WTC11 (cell line): ENCODE data around the gene RDH11. TPM values are rescaled to one million over a fixed set of nuclear protein-coding genes. Genes with fewer than 3 reads are reported as not detected.

Source experiments
- ATAC-seq: fragments of 200-7000 bp; cut with Tn5 transposase; 2 replicates; pipeline ENCODE4 v1.10.0; 2021; ENCODE audit warnings: mild to moderate bottlenecking, moderate library complexity
- CTCF ChIA-PET: fragments of 300-600 bp; sonication (Branson Sonifier 250); formaldehyde crosslinking; loops from one replicate; lab custom pipeline; 2021; ENCODE audit warnings: antibody characterized with exemption; lab: Charles Lee
- POLR2A ChIA-PET: fragments of 350-600 bp; sonication (Branson Sonifier 250); formaldehyde crosslinking; loops from one replicate; lab custom pipeline; 2021; ENCODE audit warnings: antibody characterized with exemption; lab: Charles Lee
- DNase-seq: peaks from one replicate; pipeline ENCODE4 v3.0.0; 2021; ENCODE audit warnings: low spot score
- H3K27ac Mint-ChIP-seq: 2 replicates; pipeline ENCODE4 v1.8.0; 2021; ENCODE audit warnings: mixed read lengths
- H3K27me3 Mint-ChIP-seq: 2 replicates; pipeline ENCODE4 v1.8.0; 2021; ENCODE audit warnings: low read depth, mild to moderate bottlenecking, moderate library complexity, mixed read lengths
- H3K36me3 Mint-ChIP-seq: 2 replicates; pipeline ENCODE4 v1.8.0; 2021; ENCODE audit warnings: mixed read lengths
- H3K4me1 Mint-ChIP-seq: 2 replicates; pipeline ENCODE4 v1.8.0; 2022; ENCODE audit warnings: mixed read lengths
- H3K4me3 Mint-ChIP-seq: 2 replicates; pipeline ENCODE4 v1.8.0; 2021; ENCODE audit warnings: mild to moderate bottlenecking, moderate library complexity, mixed read lengths
- H3K9me3 Mint-ChIP-seq: 2 replicates; pipeline ENCODE4 v1.8.0; 2021; ENCODE audit warnings: mixed read lengths
- CBFB ChIP-seq: sonication (generic); formaldehyde crosslinking; IDR thresholded peaks from 2 replicates; pipeline ENCODE4 v1.8.1; 2022; ENCODE audit warnings: mild to moderate bottlenecking, low read depth, missing genetic modification reagents
- FOXP1 ChIP-seq: sonication (generic); formaldehyde crosslinking; IDR thresholded peaks from 2 replicates; pipeline ENCODE4 v1.8.0; 2022; ENCODE audit warnings: missing genetic modification reagents, mild to moderate bottlenecking, moderate library complexity, borderline replicate concordance
- GABPB1 ChIP-seq: sonication (generic); formaldehyde crosslinking; IDR thresholded peaks from 2 replicates; pipeline ENCODE4 v1.8.1; 2023; ENCODE audit warnings: mild to moderate bottlenecking, missing genetic modification reagents
- KAT7 ChIP-seq: sonication (generic); formaldehyde crosslinking; IDR thresholded peaks from 2 replicates; pipeline ENCODE4 v1.8.1; 2023; ENCODE audit warnings: missing genetic modification reagents, mild to moderate bottlenecking, borderline replicate concordance
- RELA ChIP-seq: sonication (generic); formaldehyde crosslinking; IDR thresholded peaks from 2 replicates; pipeline ENCODE4 v1.8.1; 2022; ENCODE audit warnings: missing genetic modification reagents, mild to moderate bottlenecking, borderline replicate concordance
- SOX15 ChIP-seq: fragments of 250-450 bp; sonication (Bioruptor Pico); IDR thresholded peaks from 2 replicates; pipeline ENCODE4 v1.9.0; 2021; ENCODE audit warnings: mild to moderate bottlenecking
- TCF7 ChIP-seq: sonication (generic); formaldehyde crosslinking; IDR thresholded peaks from 2 replicates; pipeline ENCODE4 v1.8.0; 2022; ENCODE audit warnings: mild to moderate bottlenecking, low read depth, missing genetic modification reagents, moderate library complexity
- TEAD4 ChIP-seq: sonication (generic); formaldehyde crosslinking; IDR thresholded peaks from 2 replicates; pipeline ENCODE4 v1.8.0; 2022; ENCODE audit warnings: mild to moderate bottlenecking, missing genetic modification reagents
- ZBTB21 ChIP-seq: sonication (generic); formaldehyde crosslinking; IDR thresholded peaks from 2 replicates; pipeline ENCODE4 v1.8.1; 2023; ENCODE audit warnings: mild to moderate bottlenecking, missing genetic modification reagents, borderline replicate concordance
- ZNF416 ChIP-seq: fragments of 250-450 bp; sonication (Bioruptor Pico); IDR thresholded peaks from 2 replicates; pipeline ENCODE4 v1.9.0; 2021; ENCODE audit warnings: mild to moderate bottlenecking, inconsistent platforms
- total RNA-seq: library from RNA; stranded (reverse); gene quantifications from 3 replicates; pipeline ENCODE4 v1.2.3, GENCODE V29; 2021
- TF ChIP-seq, protein P1 (sequence below): sonication (generic); formaldehyde crosslinking; IDR thresholded peaks from 2 replicates; pipeline ENCODE4 v1.8.0; 2023; ENCODE audit warnings: mild to moderate bottlenecking, missing genetic modification reagents
- TF ChIP-seq, protein P2 (sequence below): sonication (generic); formaldehyde crosslinking; IDR thresholded peaks from 2 replicates; pipeline ENCODE4 v1.8.1; 2023; ENCODE audit warnings: mild to moderate bottlenecking, missing genetic modification reagents, borderline replicate concordance
- TF ChIP-seq, protein P3 (sequence below): sonication (generic); formaldehyde crosslinking; conservative IDR thresholded peaks from 2 replicates; pipeline ENCODE4 v1.8.1; 2022; ENCODE audit warnings: mild to moderate bottlenecking, missing genetic modification reagents
- TF ChIP-seq, protein P4 (sequence below): sonication (generic); formaldehyde crosslinking; IDR thresholded peaks from 2 replicates; pipeline ENCODE4 v1.8.1; 2023; ENCODE audit warnings: mild to moderate bottlenecking, missing genetic modification reagents

The RDH11 gene
- total RNA-seq, 1 experiment from 2014 or later = 103 TPM

DNA sequence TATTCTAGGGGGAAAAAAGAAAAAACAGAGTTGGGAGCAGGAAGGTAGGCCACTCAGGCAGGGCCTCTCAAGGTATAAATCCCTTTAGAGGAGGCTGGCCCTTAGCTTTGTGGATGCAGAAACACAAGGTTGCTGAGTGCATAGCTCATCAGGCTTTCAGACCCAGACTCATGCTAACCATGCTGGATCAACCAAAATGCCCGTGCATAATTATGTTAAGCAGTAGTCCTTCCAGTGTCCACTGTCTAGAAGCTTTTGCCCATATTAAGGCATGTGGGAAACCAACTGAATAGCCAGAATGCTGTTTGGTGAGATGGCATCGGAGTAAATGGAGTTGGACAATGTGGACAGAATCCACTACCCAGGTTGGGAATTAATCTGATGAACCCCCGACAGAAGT lies 56.9 kb downstream of the RDH11 start:
- TF ChIP-seq ZNF416 (CRISPR knock-in tag) = no peak
- TF ChIP-seq SOX15 (CRISPR knock-in tag) = no peak
- no peak for TF ChIP-seq RELA (CRISPR knock-in tag)
- TF ChIP-seq, protein P1, sequence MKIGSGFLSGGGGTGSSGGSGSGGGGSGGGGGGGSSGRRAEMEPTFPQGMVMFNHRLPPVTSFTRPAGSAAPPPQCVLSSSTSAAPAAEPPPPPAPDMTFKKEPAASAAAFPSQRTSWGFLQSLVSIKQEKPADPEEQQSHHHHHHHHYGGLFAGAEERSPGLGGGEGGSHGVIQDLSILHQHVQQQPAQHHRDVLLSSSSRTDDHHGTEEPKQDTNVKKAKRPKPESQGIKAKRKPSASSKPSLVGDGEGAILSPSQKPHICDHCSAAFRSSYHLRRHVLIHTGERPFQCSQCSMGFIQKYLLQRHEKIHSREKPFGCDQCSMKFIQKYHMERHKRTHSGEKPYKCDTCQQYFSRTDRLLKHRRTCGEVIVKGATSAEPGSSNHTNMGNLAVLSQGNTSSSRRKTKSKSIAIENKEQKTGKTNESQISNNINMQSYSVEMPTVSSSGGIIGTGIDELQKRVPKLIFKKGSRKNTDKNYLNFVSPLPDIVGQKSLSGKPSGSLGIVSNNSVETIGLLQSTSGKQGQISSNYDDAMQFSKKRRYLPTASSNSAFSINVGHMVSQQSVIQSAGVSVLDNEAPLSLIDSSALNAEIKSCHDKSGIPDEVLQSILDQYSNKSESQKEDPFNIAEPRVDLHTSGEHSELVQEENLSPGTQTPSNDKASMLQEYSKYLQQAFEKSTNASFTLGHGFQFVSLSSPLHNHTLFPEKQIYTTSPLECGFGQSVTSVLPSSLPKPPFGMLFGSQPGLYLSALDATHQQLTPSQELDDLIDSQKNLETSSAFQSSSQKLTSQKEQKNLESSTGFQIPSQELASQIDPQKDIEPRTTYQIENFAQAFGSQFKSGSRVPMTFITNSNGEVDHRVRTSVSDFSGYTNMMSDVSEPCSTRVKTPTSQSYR (CRISPR knock-in tag) = no peak
- TF ChIP-seq ZBTB21 (CRISPR knock-in tag) = no peak
- TF ChIP-seq, protein P2, sequence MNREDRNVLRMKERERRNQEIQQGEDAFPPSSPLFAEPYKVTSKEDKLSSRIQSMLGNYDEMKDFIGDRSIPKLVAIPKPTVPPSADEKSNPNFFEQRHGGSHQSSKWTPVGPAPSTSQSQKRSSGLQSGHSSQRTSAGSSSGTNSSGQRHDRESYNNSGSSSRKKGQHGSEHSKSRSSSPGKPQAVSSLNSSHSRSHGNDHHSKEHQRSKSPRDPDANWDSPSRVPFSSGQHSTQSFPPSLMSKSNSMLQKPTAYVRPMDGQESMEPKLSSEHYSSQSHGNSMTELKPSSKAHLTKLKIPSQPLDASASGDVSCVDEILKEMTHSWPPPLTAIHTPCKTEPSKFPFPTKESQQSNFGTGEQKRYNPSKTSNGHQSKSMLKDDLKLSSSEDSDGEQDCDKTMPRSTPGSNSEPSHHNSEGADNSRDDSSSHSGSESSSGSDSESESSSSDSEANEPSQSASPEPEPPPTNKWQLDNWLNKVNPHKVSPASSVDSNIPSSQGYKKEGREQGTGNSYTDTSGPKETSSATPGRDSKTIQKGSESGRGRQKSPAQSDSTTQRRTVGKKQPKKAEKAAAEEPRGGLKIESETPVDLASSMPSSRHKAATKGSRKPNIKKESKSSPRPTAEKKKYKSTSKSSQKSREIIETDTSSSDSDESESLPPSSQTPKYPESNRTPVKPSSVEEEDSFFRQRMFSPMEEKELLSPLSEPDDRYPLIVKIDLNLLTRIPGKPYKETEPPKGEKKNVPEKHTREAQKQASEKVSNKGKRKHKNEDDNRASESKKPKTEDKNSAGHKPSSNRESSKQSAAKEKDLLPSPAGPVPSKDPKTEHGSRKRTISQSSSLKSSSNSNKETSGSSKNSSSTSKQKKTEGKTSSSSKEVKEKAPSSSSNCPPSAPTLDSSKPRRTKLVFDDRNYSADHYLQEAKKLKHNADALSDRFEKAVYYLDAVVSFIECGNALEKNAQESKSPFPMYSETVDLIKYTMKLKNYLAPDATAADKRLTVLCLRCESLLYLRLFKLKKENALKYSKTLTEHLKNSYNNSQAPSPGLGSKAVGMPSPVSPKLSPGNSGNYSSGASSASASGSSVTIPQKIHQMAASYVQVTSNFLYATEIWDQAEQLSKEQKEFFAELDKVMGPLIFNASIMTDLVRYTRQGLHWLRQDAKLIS (CRISPR knock-in tag) = no peak
- TF ChIP-seq CBFB (CRISPR knock-in tag) = no peak
- TF ChIP-seq, protein P3, sequence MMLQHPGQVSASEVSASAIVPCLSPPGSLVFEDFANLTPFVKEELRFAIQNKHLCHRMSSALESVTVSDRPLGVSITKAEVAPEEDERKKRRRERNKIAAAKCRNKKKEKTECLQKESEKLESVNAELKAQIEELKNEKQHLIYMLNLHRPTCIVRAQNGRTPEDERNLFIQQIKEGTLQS (CRISPR knock-in tag) = no peak
- TF ChIP-seq GABPB1 (CRISPR knock-in tag) = no peak
- TF ChIP-seq FOXP1 (CRISPR knock-in tag) = no peak
- TF ChIP-seq TEAD4 (CRISPR knock-in tag) = no peak
- no peak for TF ChIP-seq KAT7
- TF ChIP-seq TCF7 (CRISPR knock-in tag) = no peak
- TF ChIP-seq, all 79 proteins: peak for 0
- Mint-ChIP-seq H3K9me3 (no peaks in the 10 kb centered on the region), H3K27me3 (no peaks in the 10 kb centered on the region), H3K36me3 (no peaks in the 10 kb centered on the region), H3K4me1 (no peaks in the 10 kb centered on the region), H3K4me3 (no peak overlapping the region), H3K27ac (no peak overlapping the region)
- POLR2A ChIA-PET = no interaction called here
- DNase-seq (no peak), ATAC-seq (no peak)
- CTCF ChIA-PET = interaction anchor here (1.2 kb wide), 1 partner anchor 28 kb away, joined by 3 read pairs; no protein-coding TSS in a partner anchor

DNA sequence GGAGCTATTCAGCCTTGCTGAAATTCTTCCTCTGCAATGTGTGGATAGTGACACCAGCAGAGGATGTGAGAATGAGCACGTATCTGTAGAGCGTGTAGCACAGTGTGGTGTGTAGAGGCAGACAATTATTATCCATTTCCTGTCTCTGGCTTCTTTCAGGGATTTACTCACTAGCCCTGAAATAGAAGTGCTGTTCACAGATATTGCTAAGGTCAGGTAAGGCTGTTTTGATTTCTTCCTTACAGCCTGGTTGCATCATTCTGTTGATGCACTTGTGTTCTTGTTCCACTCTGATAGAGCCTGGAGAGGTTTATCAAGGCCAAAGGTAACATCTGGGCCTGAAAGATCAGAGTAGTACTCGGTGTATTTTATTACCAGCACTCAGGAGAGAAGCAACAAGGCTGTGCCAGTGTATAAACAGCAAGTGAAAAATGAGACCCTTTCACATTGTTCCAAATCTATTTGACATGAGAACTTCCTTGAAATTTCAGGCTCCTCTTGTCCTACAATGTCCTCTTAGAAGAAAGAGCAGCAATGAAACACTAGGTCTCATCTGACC lies 59.1 kb downstream of the RDH11 start:
- no peaks in the 10 kb centered on the region for H3K4me1 Mint-ChIP-seq
- CTCF ChIA-PET = interaction anchor here (1.0 to 1.4 kb wide), 4 partner anchors 18 to 209 kb away, joined by 3 to 4 read pairs (median 4); partner anchors contain the start of gene PIGH
- H3K36me3 Mint-ChIP-seq = peaks cover 5% of the 10 kb centered on the region
- ATAC-seq = no peak
- H3K27ac Mint-ChIP-seq = no peak overlapping the region
- no peak overlapping the region for H3K4me3 Mint-ChIP-seq
- TF ChIP-seq GABPB1 (CRISPR knock-in tag) = peak; percentile 76
- TF ChIP-seq, protein P4, sequence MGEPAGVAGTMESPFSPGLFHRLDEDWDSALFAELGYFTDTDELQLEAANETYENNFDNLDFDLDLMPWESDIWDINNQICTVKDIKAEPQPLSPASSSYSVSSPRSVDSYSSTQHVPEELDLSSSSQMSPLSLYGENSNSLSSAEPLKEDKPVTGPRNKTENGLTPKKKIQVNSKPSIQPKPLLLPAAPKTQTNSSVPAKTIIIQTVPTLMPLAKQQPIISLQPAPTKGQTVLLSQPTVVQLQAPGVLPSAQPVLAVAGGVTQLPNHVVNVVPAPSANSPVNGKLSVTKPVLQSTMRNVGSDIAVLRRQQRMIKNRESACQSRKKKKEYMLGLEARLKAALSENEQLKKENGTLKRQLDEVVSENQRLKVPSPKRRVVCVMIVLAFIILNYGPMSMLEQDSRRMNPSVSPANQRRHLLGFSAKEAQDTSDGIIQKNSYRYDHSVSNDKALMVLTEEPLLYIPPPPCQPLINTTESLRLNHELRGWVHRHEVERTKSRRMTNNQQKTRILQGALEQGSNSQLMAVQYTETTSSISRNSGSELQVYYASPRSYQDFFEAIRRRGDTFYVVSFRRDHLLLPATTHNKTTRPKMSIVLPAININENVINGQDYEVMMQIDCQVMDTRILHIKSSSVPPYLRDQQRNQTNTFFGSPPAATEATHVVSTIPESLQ = no peak
- TF ChIP-seq, all 79 proteins: peak for 1
- Mint-ChIP-seq H3K9me3 (no peaks in the 10 kb centered on the region; the same call in 1 of the 2 replicates), H3K27me3 (no peaks in the 10 kb centered on the region)
- no peak for DNase-seq
- POLR2A ChIA-PET = no interaction called here
